ENCODE measurements around the gene TRAF1.

GRCh38 chr9:120933310-120934055 lies 6.9 kb upstream of the TRAF1 start:
- TF ChIP-seq CTCF (IDR thresholded peaks at IDR 0.05): no peak
- TF ChIP-seq POLR2AphosphoS5 (IDR thresholded peaks at IDR 0.05; ENCODE audit: low read depth, low read length): no peak
- no peak for TF ChIP-seq REST (IDR thresholded peaks at IDR 0.05; ENCODE audit: insufficient read depth in 1 of 2, low read depth in 2 of 2, low read length in 1 of 2)

Data from Panc1 (cell line).